HG02759 (cell line): Measurements from ENCODE around the gene TMCO6.
"Not testable (repeated sequence)": the region's sequence is repeated elsewhere in the genome, so short reads cannot be mapped to it uniquely, and the experiment has no call there.

Experiments
- ATAC-seq: cut with Tn5 transposase; IDR thresholded peaks from one replicate; pipeline ENCODE4 v1.9.1; 2021; ENCODE audit warnings: mild to moderate bottlenecking, moderate library complexity; ENCODE audit not compliant: unreplicated experiment

The TMCO6 gene

DNA sequence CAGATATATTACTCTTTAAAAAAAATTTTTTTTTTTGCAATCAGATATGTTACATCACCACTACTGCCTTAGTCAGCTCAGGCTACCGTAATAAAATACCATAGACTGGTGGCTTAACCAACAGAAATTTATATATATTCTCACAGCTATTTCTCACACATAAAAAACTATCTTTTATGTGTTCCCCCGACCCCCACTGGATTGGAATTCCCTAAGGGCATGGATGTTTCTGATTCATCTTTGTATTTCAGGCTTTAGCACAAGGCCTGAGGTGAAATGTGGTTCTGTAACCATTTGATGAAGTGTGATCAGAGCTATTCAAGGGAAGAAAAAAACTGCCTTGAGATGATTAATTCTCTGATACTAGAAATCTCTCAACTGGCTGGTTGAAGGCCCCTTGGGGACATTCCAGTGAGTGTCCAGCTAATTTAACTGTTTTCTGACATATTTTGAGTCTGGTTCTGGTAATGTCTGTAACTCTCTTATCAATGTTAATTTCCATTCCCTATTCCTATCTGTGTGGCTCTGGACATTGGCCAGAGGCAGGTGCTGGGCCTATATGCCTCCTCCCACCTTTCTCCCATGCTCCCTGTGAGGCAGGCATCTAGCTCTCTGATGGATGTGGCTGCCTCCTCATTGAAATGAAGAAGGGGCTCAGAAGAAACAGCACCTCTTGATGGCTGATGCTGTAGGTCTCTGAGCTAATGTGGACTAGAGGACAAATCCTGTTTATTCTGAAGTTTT, 8.8 kb upstream of the TMCO6 start:
- ATAC-seq, result no peak

GRCh38 chr5:140631036-140631417, 8.2 kb upstream of the TMCO6 start:
- ATAC-seq, result no peak

- ATAC-seq, result peak; percentile 55
These were observed 7.4 kb upstream of the TMCO6 start for GRCh38 chr5:140631831-140632365.

- ATAC-seq, result peak; percentile 61
These were observed 6.8 kb upstream of the TMCO6 start for GRCh38 chr5:140632366-140633020.

DNA sequence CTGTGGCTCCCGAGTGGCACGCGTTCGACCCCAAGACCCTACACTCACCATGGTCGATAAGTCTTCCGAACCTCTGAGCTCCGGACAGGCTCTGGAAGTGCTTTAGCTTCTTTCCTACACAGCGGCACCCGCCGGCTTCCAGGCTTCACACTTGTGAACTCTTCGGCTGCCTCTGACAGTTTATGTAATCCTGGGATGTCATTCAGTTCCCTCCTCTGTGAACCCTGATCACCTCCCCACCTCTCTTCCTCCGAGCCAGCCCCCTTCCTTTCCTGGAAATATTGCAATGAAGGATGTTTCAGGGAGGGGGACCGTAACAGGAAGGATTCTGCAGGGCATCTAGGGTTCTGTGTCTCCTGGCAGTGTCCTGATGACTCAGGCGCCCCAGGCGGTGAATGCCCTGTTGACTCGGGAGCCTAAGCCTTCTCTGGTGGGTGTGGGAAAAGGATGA, 6.2 kb upstream of the TMCO6 start, which contains the start of gene CD14:
TSS of gene CD14 (minus strand) at position 155 of the 451 bp plus-strand sequence. CDS start at position 51, 104 bp downstream.
- peak; percentile 10 for ATAC-seq

DNA sequence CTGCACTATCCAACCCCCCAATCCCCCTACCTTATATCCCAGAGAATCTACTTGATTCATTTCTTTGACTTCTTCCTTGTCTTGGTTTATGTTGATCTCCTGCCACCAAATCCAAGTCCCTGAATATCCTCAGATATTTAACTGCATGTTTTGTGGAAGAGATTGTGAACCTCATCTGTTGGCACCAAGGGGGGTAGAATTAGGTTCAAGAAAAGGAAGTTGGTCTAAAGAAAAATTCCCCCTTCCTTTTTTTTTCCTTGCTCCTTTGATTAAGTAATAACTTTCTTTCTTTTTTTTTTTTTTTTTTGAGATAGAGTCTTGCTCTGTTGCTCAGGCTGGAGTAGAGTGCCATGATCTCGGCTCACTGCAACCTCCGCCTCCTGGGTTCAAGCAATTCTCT, 5.8 kb upstream of the TMCO6 start:
- ATAC-seq, result no peak

DNA sequence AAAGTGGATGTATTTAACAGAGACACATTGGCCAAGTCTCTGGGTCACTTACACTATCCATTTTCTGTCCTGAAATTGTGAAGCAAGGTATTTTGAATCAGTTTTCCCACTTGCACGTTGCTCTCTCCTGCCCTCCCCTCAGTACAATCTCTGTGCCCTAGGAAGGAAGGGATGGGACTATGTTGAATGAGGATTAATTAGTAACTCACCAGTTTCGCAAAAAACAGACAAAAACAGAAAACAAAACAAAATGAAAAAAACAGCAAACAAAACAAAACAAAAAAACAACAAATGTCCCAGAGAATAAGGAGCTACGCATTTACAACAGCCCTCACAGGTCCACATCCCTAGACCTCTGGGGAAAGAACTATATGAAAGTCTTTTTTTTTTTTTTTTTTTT, 5.1 kb upstream of the TMCO6 start:
- no peak for ATAC-seq

DNA sequence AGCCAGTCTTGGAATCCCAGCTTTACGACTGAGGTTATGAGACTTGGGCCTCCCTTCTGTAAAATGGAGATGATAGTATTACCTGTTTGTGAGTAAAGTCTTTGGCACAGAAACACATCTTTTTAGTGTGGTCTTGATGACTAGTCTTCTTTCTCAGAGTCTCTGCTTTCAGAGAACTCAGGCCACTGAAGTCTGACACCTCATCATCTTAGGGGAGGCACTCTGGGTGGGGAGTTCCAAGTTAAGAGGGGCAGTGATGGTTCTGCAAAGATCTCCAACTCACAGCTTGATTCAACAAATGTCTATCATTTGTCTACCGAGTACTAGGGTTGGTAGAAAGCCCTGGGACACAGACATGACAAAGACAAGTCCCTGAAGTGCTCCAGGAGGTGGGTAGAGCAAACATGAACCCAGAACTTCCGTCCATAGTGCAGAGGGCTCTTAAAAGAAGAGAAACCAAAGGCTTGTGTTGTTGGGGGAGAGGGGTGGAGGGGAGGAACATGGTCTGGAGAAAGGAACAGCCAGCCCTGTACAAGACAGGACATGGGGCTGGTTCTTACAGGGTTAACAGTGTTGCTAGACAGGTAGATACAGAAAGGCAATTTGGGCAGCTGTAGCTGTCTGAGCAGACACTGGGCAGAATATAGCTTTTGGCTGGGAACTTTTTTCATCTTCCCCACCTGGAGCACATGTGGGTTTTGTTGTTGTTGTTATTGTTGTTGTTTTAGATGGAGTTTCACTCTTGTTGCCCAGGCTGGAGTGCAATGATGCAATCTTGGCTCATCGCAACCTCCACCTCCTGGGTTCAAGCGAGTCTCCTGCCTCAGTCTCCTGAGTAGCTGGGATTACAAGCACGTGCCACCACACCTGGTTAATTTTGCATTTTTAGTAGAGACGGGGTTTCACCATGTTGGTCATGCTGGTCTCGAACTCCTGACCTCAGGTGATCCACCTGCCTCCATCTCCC, 3.7 kb upstream of the TMCO6 start:
- ATAC-seq, result no peak

DNA sequence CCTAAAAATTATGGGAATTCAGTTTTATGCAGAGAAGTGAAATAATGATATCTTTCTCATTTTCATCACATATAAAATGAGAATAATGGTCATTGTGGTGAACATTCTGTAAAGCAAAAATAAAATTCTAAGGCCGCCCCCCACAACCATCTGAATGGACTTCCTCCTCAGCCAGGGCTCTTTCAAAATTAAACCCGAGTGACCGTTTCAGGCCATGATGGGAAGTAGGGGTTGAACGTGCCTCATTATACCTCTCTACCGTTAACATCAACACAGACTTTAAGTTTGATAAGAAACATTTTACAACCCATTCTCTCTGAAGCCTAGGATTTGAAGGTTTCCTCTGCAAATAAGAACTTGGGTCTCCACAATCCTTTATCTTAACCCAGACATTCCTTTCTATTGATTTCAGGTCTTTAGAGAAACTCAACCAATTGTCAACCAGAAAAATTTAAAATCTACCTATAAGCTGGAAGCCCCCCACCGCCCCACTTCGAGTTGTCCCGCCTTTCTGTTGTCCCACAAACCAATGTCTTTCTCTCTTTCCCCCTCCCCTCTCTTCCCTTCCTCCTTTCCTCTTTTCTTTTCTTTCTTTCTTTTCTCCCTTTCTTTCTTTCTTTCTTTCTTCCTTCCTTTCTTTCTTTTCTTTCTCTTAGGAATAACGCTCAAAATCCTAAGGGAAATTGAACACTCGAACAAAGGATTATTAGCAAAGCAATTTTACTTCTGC, 1.7 kb upstream of the TMCO6 start:
- ATAC-seq, result no peak

DNA sequence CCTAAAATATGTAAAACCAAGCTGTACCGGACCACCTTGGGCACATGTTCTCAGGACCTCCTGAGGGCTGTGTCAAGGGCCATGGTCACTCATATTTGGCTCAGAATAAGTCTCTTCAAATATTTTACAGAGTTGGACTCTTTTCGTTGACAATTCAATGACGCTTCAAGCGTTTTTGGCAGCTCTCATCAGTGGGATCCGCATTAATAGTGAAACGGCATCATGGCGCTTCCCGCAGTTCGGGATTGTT, 428 bp upstream of the TMCO6 start:
- ATAC-seq, result not testable (repeated sequence)

DNA sequence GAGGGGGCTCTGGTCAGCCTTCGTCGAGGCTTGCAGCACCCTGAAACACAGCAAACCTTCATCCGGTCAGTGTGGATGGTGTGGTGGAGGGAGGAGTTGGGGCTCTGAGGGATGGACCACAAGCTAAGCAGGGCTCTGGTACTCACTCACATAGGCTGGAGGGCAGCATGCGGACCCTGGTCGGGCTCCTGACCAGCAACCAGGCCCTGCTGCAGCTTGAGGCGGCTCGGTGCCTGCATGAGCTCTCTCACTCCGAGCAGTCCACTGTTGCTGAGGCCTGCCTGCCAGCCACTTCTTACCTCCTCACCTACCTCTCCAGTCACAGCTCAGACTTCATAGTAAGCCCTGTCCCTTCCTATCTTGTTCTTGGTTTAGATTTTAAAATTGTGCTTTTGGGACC, 2.5 kb downstream of the TMCO6 start:
- ATAC-seq, result no peak

DNA sequence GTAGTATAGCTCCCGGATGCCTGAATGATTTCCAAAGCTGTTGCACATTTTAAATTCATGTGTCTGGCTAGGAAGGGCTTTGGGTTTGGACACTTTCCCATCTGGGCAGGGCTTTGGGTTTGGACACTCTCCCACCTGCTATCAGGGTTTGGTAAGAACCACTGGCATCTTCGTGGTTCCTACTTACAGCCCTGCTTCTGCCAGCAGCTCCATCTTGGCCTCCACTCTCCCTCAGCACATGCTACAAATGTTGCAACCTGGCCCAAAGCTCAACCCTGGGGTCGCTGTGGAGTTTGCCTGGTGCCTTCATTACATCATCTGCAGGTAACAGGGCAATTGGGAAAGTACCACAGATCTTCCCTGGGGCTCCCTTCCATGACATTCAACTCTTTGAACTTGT, 3.5 kb downstream of the TMCO6 start:
- no peak for ATAC-seq

GRCh38 chr5:140647042-140647419, 7.8 kb downstream of the TMCO6 start:
- no peak for ATAC-seq

- ATAC-seq, result no peak
These were observed 19.6 kb downstream of the TMCO6 start for GRCh38 chr5:140658870-140659269.

DNA sequence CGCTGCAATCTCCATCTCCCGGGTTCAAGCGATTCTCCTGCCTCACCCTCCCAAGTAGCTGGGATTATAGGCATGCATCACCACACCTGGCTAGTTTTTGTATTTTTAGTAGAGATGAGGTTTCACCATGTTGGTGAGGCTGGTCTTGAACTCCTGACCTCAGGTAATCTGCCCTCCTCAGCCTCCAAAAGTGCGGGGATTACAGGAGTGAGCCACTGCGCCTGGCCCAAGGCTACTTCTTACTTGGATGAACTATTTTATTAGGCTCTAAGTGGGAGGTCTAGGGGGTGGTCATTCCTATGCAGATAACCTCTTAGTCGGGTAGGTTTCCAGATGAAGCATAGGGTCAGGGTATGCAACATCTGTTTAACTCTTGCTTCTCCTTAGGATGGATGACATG, 21.1 kb downstream of the TMCO6 start:
- ATAC-seq, result not testable (repeated sequence)

DNA sequence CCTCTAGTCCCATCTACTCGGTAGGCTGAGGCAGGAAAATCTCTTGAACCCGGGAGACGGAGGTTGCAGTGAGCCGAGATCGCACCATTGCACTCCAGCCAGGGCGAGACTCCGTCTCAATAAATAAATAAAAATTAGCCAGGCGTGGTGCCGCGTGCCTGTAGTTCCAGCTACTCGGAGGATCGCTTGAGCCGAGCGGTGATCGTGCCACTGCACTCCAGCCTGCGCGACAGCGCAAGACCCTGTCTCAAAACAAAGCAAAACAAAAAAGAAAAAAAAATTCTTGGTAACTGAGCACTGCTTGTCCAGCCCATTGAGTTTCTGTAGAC, 24.7 kb downstream of the TMCO6 start:
- no peak for ATAC-seq

DNA sequence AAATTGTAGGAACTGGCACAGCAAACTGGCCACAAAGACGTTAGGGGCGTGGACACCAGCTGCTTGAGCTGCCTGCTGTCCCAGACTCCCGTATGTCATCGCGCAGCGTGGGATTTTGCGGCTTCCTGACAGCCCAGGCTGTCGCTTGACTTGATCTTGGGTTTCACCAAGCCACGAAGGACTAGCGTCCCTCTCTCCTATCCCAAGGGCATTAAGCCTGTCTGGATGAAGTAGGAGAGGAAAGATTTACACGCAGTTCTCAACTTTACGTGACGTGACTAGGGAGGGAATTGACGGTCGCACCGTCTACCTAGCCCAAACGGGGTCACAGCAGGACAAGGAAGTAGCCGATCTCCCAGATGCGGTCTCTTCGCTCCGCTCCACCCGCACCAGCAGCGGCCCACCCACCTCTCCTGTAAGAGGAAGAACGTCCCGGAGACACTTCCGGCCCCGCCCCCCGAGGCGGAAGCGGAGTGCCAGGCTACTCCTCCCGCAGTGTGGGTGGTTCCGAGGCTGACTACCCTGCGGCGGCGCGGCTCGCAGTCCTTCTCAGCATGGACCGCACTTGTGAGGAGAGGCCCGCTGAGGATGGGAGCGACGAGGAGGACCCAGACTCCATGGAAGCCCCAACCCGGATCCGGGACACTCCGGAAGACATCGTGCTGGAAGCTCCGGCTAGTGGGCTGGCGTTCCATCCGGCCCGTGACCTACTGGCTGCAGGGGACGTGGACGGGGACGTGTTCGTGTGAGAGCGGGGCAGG, 25.3 kb downstream of the TMCO6 start, which contains the start of gene WDR55:
TSS of gene WDR55 (plus strand) at position 546 of the 761 bp plus-strand sequence. CDS start at position 555, 9 bp downstream.
- ATAC-seq, result peak; percentile 99

GRCh38 chr5:140671035-140671434, 31.8 kb downstream of the TMCO6 start:
- not testable (repeated sequence) for ATAC-seq

DNA sequence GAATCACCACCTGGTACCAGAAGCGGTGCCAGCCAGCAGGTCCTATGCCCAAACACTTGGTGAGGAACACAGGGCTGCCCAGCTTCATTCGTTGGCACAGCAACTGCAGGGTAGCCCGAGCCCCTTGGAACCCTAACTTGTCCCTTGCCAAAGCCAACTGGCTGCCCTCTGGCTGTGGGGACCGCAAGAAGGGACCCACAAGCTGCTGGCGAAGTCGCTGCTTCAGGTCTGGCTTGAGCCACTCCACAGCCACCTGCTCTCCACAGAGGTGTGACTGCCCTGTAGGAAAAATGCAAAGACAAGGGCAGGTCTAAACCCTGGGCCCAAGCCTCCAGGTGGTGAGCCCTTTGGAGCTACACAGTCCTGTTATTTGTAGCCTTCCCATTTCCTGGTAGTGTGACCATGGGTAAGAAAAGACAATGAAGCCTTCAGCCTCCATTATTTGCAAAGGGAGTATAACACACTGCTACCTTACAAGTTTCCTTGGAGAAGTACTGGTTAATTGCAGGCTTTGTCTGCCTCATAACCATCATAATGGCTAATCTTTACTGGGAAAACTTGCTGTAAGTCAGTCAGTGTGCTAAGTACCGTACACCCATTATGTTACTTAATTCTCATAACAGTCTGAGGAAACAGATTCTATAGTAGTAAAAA, 32.3 kb downstream of the TMCO6 start:
- ATAC-seq, result no peak
